Adrenal gland (tissue), 12 donors: ENCODE measurements around the gene KIF26B. TPM values are rescaled to one million over a fixed set of nuclear protein-coding genes. Genes with fewer than 3 reads are reported as not detected.

Experiments
- DNase-seq, 7 donors: peaks; one replicate each; pipeline ENCODE4 v3.0.0-alpha.2; 2019 to 2020
- H3K27ac ChIP-seq, 5 donors: fragments of 200-600 bp; sonication (generic) in 4 of 5; 1 replicate in 3 of 5; 2 replicates in 2 of 5; pipeline versions ENCODE4 v1.5.1 to v1.8.0; 2016 to 2020; ENCODE audit warnings: mild to moderate bottlenecking in 1 of 5
- H3K27me3 ChIP-seq: fragments of 200-600 bp; 2 replicates; pipeline ENCODE4 v1.8.0; 2021
- H3K36me3 ChIP-seq, 2 donors: fragments of 200-600 bp; replicated peaks in 1 of 2; 1 replicate in 1 of 2; 2 replicates in 1 of 2; pipeline versions ENCODE4 v1.5.1 to v1.8.0; 2018 to 2022
- H3K4me1 ChIP-seq, 2 donors: fragments of 200-600 bp; replicated peaks in 1 of 2; 1 replicate in 1 of 2; 2 replicates in 1 of 2; pipeline versions ENCODE4 v1.5.1 to v1.8.0; 2018 to 2021
- H3K4me3 ChIP-seq, 4 donors: fragments of 200-600 bp; sonication (generic) in 3 of 4; one replicate each; pipeline ENCODE4 v1.5.1; 2016 to 2018
- H3K9me3 ChIP-seq, 3 donors: fragments of 200-600 bp; sonication (generic) in 1 of 3; replicated peaks in 1 of 3; 1 replicate in 2 of 3; 2 replicates in 1 of 3; pipeline versions ENCODE4 v1.5.1 to v1.8.0; 2016 to 2021
- CTCF ChIP-seq, 6 experiments: fragments of 450-650 bp in 4 of 6; fragments of 200-600 bp in 2 of 6; sonication (generic) in 1 of 6; IDR thresholded peaks; 1 replicate in 5 of 6; 2 replicates in 1 of 6; pipeline versions ENCODE4 v1.5.1 to v1.8.0; 2016 to 2021; ENCODE audit warnings: antibody characterized with exemption in 6 of 6, mild to moderate bottlenecking in 2 of 6, moderate library complexity in 1 of 6
- POLR2A ChIP-seq, 2 donors: fragments of 450-650 bp; IDR thresholded peaks; one replicate each; pipeline ENCODE4 v1.6.1; 2017; ENCODE audit warnings: antibody characterized with exemption in 2 of 2, mild to moderate bottlenecking in 2 of 2, moderate library complexity in 1 of 2
- WGBS, 4 donors: extraction: QIAGEN DNeasy Blood & Tissue Kit in 2 of 4; methylation state at CpG; one replicate each; pipeline versions ENCODE4 v1.1.5 to v1.1.7; 2013 to 2017; 5-methylcytosine and 5-hydroxymethylcytosine counted together
- intact Hi-C, 2 donors: fragments of 100-400 bp; cut with DNase I; formaldehyde crosslinking; loops; one replicate each; pipeline versions ENCODE4 v1.14.1 to v1.15.0; 2022 to 2023
- polyA plus RNA-seq, 3 donors: library from polyadenylated mRNA; stranded (reverse); fragments of 200-250 nt in 2 of 3; fragments of 350-450 nt in 1 of 3; fragmentation: Illumina TruSeq in 1 of 3; extraction: RNeasy Lipid Tissue Mini Kit (QIAGEN cat#74804) in 1 of 3; gene quantifications; one replicate each; pipeline ENCODE4 v1.2.3, GENCODE V29; 2013 to 2014
- total RNA-seq, 9 donors: library from RNA; depleted of rRNA in 4 of 9; stranded (reverse); fragments of >200 nt in 4 of 9; fragments of 120-200 nt in 1 of 9; fragmentation: NEBNext Ultra II Directional in 1 of 9; extraction: Animal tissue kit (Norgen Biotek cat#: 25700) in 1 of 9; gene quantifications; one replicate each; pipeline versions ENCODE4 v1.1.0 to v1.2.4, GENCODE V29; 2013 to 2023
- donor health status: healthy with polysubstance abuse.
- donor health status: Bipolar disorder and iron deficiency.
- donor health status: DM: yes; HTN: yes; CAD: no.
- donor health status: DM: no; HTN: no; CAD: no.
- donor health status: DM: no; HTN: no; CAD: no.
- donor health status: DM: yes; HTN: yes; CAD: no.

The KIF26B gene
- total and polyA plus RNA-seq, 12 donors = 0.20 to 4.6 (median 2.6) TPM

GRCh38 chr1:245592189-245592460, 437.3 kb downstream of the KIF26B start:
- Histone ChIP-seq H3K4me3 (no peak overlapping the region), H3K4me1 (no peaks in the 10 kb centered on the region), H3K27me3 (no peaks in the 10 kb centered on the region), H3K9me3 (no peaks in the 10 kb centered on the region), H3K27ac (no peak overlapping the region), H3K36me3 (no peaks in the 10 kb centered on the region)
- no peak for TF ChIP-seq POLR2A (IDR thresholded peaks at IDR 0.05)
- no peak for TF ChIP-seq CTCF (IDR thresholded peaks at IDR 0.05)
- intact Hi-C loops = no loop called here
- peak in 1 of 7 donors; percentile 25 for DNase-seq
- WGBS, 4 donors = 89 to 93% (median 91%) methylated on average over 8 to 9 of the region's 9 CpGs

GRCh38 chr1:245598524-245599305, 443.9 kb downstream of the KIF26B start:
- no peaks in the 10 kb centered on the region for H3K27me3 ChIP-seq
- H3K4me1 ChIP-seq = no peaks in the 10 kb centered on the region
- H3K36me3 ChIP-seq = no peaks in the 10 kb centered on the region
- peak in 1 of 7 donors; percentile 43 for DNase-seq
- TF ChIP-seq CTCF (IDR thresholded peaks at IDR 0.05) = no peak
- no peak for TF ChIP-seq POLR2A (IDR thresholded peaks at IDR 0.05)
- H3K9me3 ChIP-seq = no peaks in the 10 kb centered on the region
- WGBS, 4 donors = 73 to 75% (median 74%) methylated on average over 14 to 18 of the region's 18 CpGs
- no peak overlapping the region for H3K27ac ChIP-seq
- intact Hi-C loops = no loop called here
- H3K4me3 ChIP-seq = no peak overlapping the region

- Histone ChIP-seq H3K36me3 (no peaks in the 10 kb centered on the region), H3K4me3 (no peak overlapping the region), H3K9me3 (no peaks in the 10 kb centered on the region), H3K27ac (no peak overlapping the region), H3K4me1 (no peaks in the 10 kb centered on the region), H3K27me3 (no peaks in the 10 kb centered on the region)
- TF ChIP-seq CTCF (IDR thresholded peaks at IDR 0.05) (no peak), POLR2A (IDR thresholded peaks at IDR 0.05) (no peak)
- intact Hi-C loops = no loop called here
- whole genome bisulfite sequencing, 4 donors = 80 to 84% (median 82%) methylated on average over 15 to 16 of the region's 16 CpGs
- no peak for DNase-seq
Observed at GRCh38 chr1:245599371-245600174, 444.8 kb downstream of the KIF26B start.

GRCh38 chr1:245600658-245601057, 445.9 kb downstream of the KIF26B start:
- H3K9me3 ChIP-seq = no peaks in the 10 kb centered on the region
- no peak for DNase-seq
- H3K27ac ChIP-seq = no peak overlapping the region
- H3K4me3 ChIP-seq = no peak overlapping the region
- TF ChIP-seq CTCF (IDR thresholded peaks at IDR 0.05) (no peak), POLR2A (IDR thresholded peaks at IDR 0.05) (no peak)
- peaks cover 0 to 6% of the 10 kb centered on the region in 2 donors for H3K4me1 ChIP-seq
- H3K27me3 ChIP-seq = no peaks in the 10 kb centered on the region
- no peaks in the 10 kb centered on the region for H3K36me3 ChIP-seq
- 86 to 94% (median 91%) methylated on average over 4 of the region's 4 CpGs for WGBS, 4 donors
- intact Hi-C loops = no loop called here
